ENCODE measurements around the gene BET1. TPM values are rescaled to one million over a fixed set of nuclear protein-coding genes. Genes with fewer than 3 reads are reported as not detected.

The BET1 gene
- polyA plus RNA-seq, 2 of the 4 experiments (the other 2 are of a cell fraction), result 31.5 to 64.3 TPM

DNA sequence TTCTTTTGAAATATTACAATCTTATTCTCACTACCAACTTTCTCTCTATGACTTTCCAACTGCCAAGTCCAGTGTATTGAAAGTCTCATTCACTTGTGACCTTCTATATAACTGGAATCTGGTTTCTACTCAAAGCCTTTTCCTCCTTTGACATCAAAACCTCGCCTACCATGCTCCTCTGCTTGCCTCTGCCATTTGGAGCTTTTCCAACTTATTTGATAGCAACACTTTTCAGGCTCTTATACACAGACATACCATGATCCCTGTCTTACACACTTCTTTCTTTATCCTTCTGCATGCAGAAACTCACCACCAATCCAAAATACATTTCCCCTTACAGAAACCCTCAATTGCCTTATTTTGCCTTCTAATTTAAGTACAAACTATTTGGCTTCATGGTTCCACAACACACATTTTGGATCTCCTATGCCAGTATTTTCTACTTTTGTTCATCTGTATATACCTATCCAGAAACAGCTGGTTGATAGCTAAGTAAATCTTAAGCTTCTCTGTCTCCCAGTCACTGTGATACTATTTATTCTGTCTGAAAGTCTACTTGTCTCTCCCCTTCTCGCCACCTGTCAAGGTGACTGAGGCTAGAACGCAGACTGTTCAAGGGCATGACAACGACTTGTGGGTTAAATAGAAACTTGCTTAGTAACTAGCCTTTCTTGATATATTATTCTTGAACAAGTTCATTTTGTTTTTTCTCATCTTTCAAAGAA, 60.2 kb downstream of the BET1 start:
- H3K4me1 ChIP-seq, result peaks cover 4% of the 10 kb centered on the region; the same call in 2 of the 3 replicates
- ChIA-PET CTCF (no interaction called here), POLR2A (no interaction called here)
- TF ChIP-seq HOXB13 (CRISPR knock-in tag; IDR thresholded peaks at IDR 0.05; ENCODE audit: low read depth), result no peak
- no peak for TF ChIP-seq RNF2 (IDR thresholded peaks at IDR 0.05; ENCODE audit: borderline replicate concordance, low read depth)
- TF ChIP-seq POLR2AphosphoS2 (conservative IDR thresholded peaks at IDR 0.05; ENCODE audit: low read length), result no peak
- TF ChIP-seq, protein P1, sequence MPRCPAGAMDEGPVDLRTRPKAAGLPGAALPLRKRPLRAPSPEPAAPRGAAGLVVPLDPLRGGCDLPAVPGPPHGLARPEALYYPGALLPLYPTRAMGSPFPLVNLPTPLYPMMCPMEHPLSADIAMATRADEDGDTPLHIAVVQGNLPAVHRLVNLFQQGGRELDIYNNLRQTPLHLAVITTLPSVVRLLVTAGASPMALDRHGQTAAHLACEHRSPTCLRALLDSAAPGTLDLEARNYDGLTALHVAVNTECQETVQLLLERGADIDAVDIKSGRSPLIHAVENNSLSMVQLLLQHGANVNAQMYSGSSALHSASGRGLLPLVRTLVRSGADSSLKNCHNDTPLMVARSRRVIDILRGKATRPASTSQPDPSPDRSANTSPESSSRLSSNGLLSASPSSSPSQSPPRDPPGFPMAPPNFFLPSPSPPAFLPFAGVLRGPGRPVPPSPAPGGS (IDR thresholded peaks at IDR 0.05), result no peak
- no peak for TF ChIP-seq KDM5A (IDR thresholded peaks at IDR 0.05)
- no peak for TF ChIP-seq ZNF302 (CRISPR knock-in tag; IDR thresholded peaks at IDR 0.05)
- TF ChIP-seq, protein P2, sequence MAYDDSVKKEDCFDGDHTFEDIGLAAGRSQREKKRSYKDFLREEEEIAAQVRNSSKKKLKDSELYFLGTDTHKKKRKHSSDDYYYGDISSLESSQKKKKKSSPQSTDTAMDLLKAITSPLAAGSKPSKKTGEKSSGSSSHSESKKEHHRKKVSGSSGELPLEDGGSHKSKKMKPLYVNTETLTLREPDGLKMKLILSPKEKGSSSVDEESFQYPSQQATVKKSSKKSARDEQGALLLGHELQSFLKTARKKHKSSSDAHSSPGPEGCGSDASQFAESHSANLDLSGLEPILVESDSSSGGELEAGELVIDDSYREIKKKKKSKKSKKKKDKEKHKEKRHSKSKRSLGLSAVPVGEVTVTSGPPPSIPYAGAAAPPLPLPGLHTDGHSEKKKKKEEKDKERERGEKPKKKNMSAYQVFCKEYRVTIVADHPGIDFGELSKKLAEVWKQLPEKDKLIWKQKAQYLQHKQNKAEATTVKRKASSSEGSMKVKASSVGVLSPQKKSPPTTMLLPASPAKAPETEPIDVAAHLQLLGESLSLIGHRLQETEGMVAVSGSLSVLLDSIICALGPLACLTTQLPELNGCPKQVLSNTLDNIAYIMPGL (CRISPR knock-in tag; IDR thresholded peaks at IDR 0.05; ENCODE audit: borderline replicate concordance), result no peak
- TF ChIP-seq, protein P3, sequence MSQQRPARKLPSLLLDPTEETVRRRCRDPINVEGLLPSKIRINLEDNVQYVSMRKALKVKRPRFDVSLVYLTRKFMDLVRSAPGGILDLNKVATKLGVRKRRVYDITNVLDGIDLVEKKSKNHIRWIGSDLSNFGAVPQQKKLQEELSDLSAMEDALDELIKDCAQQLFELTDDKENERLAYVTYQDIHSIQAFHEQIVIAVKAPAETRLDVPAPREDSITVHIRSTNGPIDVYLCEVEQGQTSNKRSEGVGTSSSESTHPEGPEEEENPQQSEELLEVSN (IDR thresholded peaks at IDR 0.05; ENCODE audit: borderline replicate concordance, low read depth), result no peak
- no peak for TF ChIP-seq KDM1A (IDR thresholded peaks at IDR 0.05; ENCODE audit: low read depth)
- TF ChIP-seq HEYL (CRISPR knock-in tag; IDR thresholded peaks at IDR 0.05), result no peak
- TF ChIP-seq HOXA7 (CRISPR knock-in tag; IDR thresholded peaks at IDR 0.05), result no peak
- TF ChIP-seq ZC3H11A (IDR thresholded peaks at IDR 0.05), result no peak
- TF ChIP-seq EHF (CRISPR knock-in tag; IDR thresholded peaks at IDR 0.05), result no peak
- no peak for TF ChIP-seq MAFK (IDR thresholded peaks at IDR 0.05; ENCODE audit: partially characterized antibody)
- TF ChIP-seq, protein P4, sequence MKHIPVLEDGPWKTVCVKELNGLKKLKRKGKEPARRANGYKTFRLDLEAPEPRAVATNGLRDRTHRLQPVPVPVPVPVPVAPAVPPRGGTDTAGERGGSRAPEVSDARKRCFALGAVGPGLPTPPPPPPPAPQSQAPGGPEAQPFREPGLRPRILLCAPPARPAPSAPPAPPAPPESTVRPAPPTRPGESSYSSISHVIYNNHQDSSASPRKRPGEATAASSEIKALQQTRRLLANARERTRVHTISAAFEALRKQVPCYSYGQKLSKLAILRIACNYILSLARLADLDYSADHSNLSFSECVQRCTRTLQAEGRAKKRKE (CRISPR knock-in tag; IDR thresholded peaks at IDR 0.05; ENCODE audit: low read depth), result no peak
- TF ChIP-seq, protein P5, sequence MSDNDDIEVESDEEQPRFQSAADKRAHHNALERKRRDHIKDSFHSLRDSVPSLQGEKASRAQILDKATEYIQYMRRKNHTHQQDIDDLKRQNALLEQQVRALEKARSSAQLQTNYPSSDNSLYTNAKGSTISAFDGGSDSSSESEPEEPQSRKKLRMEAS (IDR thresholded peaks at IDR 0.05), result no peak
- no peak for TF ChIP-seq POLR2A (IDR thresholded peaks at IDR 0.05; ENCODE audit: low read length)
- TF ChIP-seq, protein P6, sequence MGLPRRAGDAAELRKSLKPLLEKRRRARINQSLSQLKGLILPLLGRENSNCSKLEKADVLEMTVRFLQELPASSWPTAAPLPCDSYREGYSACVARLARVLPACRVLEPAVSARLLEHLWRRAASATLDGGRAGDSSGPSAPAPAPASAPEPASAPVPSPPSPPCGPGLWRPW (IDR thresholded peaks at IDR 0.05), result no peak
- TF ChIP-seq HDAC2 (IDR thresholded peaks at IDR 0.05), result no peak
- 67% methylated on average over 4 of the region's 4 CpGs for WGBS (ENCODE audit: missing lambda C conversion rate)
- ATAC-seq (no peak), DNase-seq (ENCODE audit: low read depth in 1 of 2, low spot score in 1 of 2) (no peak), FAIRE-seq (no peak)
- no peaks in the 10 kb centered on the region for H3K9me3 ChIP-seq
- H3K4me2 ChIP-seq, result no peak overlapping the region
- no peak overlapping the region for H3K4me3 ChIP-seq
- no peak overlapping the region for H3K27ac ChIP-seq

Other genes with a start within 250 kb of the BET1 start
- gene TFPI2, start 113.6 kb downstream of the BET1 start, polyA plus RNA-seq (2011; rRNA removed), result 128 and 172 TPM in 2 replicates
- 156 to 182 TPM (median 163 TPM) in 3 replicates for gene TFPI2, start 113.6 kb downstream of the BET1 start, polyA plus RNA-seq (2017; fragmentation: RNase III; extraction: RNeasy Plus Mini Kit Qiagen cat#74134 plus additional on column Dnase treatment)
- not detected in 2 replicates for gene GNGT1, start 97.8 kb downstream of the BET1 start, polyA plus RNA-seq (2011; rRNA removed)
- gene GNGT1, start 97.8 kb downstream of the BET1 start, polyA plus RNA-seq (2017; fragmentation: RNase III; extraction: RNeasy Plus Mini Kit Qiagen cat#74134 plus additional on column Dnase treatment), result not detected in 3 replicates
- gene GNG11, start 82.6 kb downstream of the BET1 start, polyA plus RNA-seq (2011; rRNA removed), result 23.4 and 31.1 TPM in 2 replicates
- 26.3 to 34.8 TPM (median 33.4 TPM) in 3 replicates for gene GNG11, start 82.6 kb downstream of the BET1 start, polyA plus RNA-seq (2017; fragmentation: RNase III; extraction: RNeasy Plus Mini Kit Qiagen cat#74134 plus additional on column Dnase treatment)

Data from A549 (cell line).